Activated CD4-positive, alpha-beta memory T cell treated with anti-CD3 and anti-CD28 coated beads, Interleukin-2, amount 10 ng/mL, durations not matched to agents 7 days and 5 days (primary cell): ENCODE measurements around the gene DENND2C. TPM values are rescaled to one million over a fixed set of nuclear protein-coding genes. Genes with fewer than 3 reads are reported as not detected.

Source experiments
- CTCF ChIA-PET: fragments of 350-600 bp; sonication (Branson Sonifier 250); formaldehyde crosslinking; loops from one replicate; lab custom pipeline; 2021; ENCODE audit warnings: antibody characterized with exemption, inconsistent platforms; lab: Charles Lee
- POLR2A ChIA-PET: fragments of 350-600 bp; sonication (Branson Sonifier 250); formaldehyde crosslinking; loops from one replicate; lab custom pipeline; 2021; ENCODE audit warnings: antibody characterized with exemption; lab: Charles Lee
- DNase-seq: peaks from one replicate; pipeline ENCODE4 v3.0.0-alpha.2; 2020
- H3K27ac Mint-ChIP-seq: one replicate; pipeline ENCODE4 v1.8.0; 2021; ENCODE audit warnings: mild to moderate bottlenecking, mixed read lengths
- H3K27me3 Mint-ChIP-seq: one replicate; pipeline ENCODE4 v1.8.0; 2021; ENCODE audit warnings: mixed read lengths
- H3K36me3 Mint-ChIP-seq: one replicate; pipeline ENCODE4 v1.8.0; 2021; ENCODE audit warnings: low read depth, mixed read lengths
- H3K4me1 Mint-ChIP-seq: one replicate; pipeline ENCODE4 v1.8.0; 2021; ENCODE audit warnings: mixed read lengths
- H3K4me3 Mint-ChIP-seq: one replicate; pipeline ENCODE4 v1.8.0; 2021; ENCODE audit warnings: mild to moderate bottlenecking, mixed read lengths
- H3K9me3 Mint-ChIP-seq: one replicate; pipeline ENCODE4 v1.8.0; 2021; ENCODE audit warnings: mixed read lengths
- total RNA-seq, 2 experiments: library from RNA; stranded (reverse); gene quantifications; one replicate each; pipeline ENCODE4 v1.2.3, GENCODE V29; 2021

Gene DENND2C
- total RNA-seq, 2 experiments from 2014 or later = 0.43 to 0.83 TPM

DNA sequence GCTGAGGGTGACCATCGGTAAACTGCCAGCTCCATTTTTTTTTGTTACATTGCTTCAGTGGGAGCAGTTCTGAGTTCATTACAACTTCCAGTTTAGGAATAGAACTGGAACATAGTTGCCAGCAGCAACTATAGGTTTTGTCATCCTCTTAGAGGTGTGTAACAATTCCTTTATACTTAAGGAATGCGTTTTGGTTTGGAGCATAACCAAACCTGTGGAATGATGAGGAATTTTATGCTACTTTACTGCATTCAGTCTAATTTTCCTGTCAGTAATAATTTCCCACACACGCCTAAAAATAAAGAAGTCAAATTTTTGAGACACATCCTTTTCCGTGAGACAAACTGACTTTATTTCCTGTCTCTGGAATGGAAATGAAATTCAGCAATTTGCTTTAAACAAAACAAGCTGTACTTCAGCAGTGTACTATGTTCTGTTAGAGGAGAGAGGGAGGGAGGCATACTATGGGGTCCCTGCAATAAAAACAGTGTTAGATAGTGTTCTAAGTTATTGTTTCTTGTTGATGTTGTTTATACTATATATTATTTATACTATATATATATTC is 30.3 kb upstream of the DENND2C start:
- POLR2A ChIA-PET = no interaction called here

DNA sequence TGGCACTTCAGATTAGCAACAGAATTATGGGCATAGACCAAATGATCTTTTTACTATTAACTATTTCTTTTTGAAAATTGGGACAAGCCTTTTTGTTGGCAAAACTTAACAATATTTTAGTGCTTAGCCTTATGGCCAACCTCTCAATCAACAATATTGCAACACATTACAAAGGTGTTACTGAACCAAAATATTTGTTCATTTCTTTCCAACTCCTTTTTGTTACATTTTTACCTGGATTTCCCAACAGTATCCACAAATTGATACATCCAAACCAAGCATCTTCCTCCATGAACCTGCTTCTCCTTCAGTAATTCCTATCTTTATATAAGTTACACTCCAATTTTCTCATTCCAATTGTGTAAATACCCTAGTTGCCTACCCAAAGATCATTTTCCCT is 27.0 kb upstream of the DENND2C start:
- POLR2A ChIA-PET = no interaction called here
- Mint-ChIP-seq H3K27ac (no peak overlapping the region), H3K4me1 (peaks cover 4% of the 10 kb centered on the region), H3K9me3 (no peaks in the 10 kb centered on the region), H3K36me3 (no peaks in the 10 kb centered on the region), H3K4me3 (no peak overlapping the region), H3K27me3 (peaks cover 14% of the 10 kb centered on the region)
- CTCF ChIA-PET = no interaction called here
- DNase-seq = no peak

More for the DNA sequence above, 30.3 kb upstream of the DENND2C start:
- Mint-ChIP-seq H3K36me3 (no peaks in the 10 kb centered on the region), H3K27me3 (peaks cover 14% of the 10 kb centered on the region), H3K9me3 (no peaks in the 10 kb centered on the region), H3K27ac (no peak overlapping the region), H3K4me1 (peaks cover 4% of the 10 kb centered on the region), H3K4me3 (no peak overlapping the region)
- no peak for DNase-seq
- CTCF ChIA-PET = interaction anchor here (1.2 kb wide), 1 partner anchor 16 kb away, joined by 4 read pairs; no protein-coding TSS in a partner anchor

DNA sequence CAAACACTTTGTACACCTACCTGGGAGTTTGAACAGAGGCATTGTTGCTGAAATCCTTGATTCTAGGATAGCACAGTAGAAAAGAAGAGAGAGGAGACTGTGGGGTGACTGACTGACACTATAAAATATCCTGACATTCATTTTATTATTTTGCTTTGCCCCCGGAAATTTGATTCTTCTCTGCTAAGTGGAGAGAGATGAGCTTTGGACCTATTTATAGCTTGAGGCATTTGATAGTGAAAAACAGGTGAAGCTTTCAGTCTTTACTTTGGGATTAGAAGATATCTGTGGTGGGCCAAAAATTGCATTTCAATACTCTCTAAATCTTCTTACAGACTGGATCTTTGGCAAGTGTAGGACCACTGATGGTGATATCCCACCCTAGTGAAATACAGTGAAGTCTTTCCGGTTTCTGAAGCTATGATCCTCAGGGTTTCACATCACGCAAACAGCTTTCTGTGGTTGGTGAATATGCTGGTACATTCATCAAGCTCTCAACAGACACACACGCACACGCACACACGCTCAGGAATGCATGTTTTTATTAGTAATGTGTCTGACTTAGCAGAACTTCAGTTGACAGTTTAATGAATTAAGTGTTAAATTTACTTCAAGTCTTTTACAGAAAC is 25.7 kb upstream of the DENND2C start, which contains the start of gene AMPD1:
Gene AMPD1, minus strand, starts transcription at position 117 of the 629 bp plus-strand sequence. Its CDS starts 75 bp downstream, at position 42.
- peaks cover 14% of the 10 kb centered on the region for H3K27me3 Mint-ChIP-seq
- DNase-seq = no peak
- H3K4me1 Mint-ChIP-seq = peaks cover 4% of the 10 kb centered on the region
- no peak within 1 kb of the TSS for H3K4me3 Mint-ChIP-seq
- no peak within 1 kb of the TSS for H3K27ac Mint-ChIP-seq
- no peaks in the 10 kb centered on the region for H3K9me3 Mint-ChIP-seq
- CTCF ChIA-PET = no interaction called here
- no peaks in the 10 kb centered on the region for H3K36me3 Mint-ChIP-seq
- POLR2A ChIA-PET = no interaction called here

DNA sequence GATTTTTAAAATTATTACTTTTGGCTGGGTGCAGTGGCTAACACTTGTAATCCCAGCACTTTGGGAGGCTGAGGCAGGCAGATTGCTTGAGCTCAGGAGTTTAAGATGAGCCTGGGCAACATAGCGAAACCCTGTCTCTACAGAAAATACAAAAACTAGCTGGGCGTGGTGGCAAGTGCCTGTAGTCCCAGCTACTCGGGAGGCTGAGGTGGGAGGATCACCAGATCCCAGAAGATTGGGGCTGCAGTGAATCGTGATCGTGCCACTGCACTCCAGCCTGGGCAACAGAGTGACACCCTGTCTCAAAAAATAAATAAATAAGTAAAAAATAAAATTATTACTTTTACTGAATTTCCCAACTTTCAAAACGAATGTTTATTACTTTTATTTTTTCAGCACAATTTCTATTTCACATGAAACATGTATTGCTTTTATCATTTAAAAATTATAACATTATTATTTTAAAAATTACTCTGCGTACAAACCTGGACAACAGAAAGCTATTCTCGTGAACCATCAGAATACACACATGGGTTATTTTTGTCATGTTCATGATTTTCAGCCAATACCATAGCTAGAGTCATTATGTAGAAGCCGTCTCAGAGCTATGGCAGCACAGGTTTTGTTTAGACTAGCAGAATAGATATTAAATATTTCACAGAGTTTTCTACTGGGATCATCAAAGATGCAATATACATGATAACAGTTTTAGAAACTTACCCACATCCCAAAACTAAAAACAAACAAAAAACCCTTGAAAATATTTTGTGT is 24.9 kb upstream of the DENND2C start:
- Mint-ChIP-seq H3K27me3 (peaks cover 14% of the 10 kb centered on the region), H3K9me3 (no peaks in the 10 kb centered on the region), H3K4me1 (peaks cover 2% of the 10 kb centered on the region), H3K4me3 (no peak overlapping the region), H3K36me3 (no peaks in the 10 kb centered on the region), H3K27ac (no peak overlapping the region)
- DNase-seq = no peak
- POLR2A ChIA-PET = no interaction called here
- CTCF ChIA-PET = interaction anchor here (1.0 kb wide), 1 partner anchor 348 kb away, joined by 3 read pairs; no protein-coding TSS in a partner anchor

DNA sequence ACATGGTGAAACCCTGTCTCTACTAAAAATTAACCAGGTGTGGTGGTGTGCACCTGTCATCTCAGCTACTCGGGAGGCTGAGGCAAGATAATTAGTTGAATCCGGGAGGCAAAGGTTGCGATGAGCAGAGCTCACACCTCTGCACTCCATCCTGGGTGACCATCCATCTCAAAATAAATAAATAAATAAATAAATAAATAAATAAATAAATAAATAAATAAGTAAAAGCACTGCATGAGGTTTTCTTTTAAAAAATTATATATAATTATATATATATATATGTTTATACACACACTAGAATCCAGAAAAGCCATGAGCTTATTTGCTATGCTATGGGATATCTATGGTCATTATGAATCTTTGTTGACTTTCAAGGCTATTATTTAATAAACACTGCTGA is 23.1 kb upstream of the DENND2C start:
- no peak for DNase-seq
- ChIA-PET POLR2A (no interaction called here), CTCF (no interaction called here)
- no peaks in the 10 kb centered on the region for H3K36me3 Mint-ChIP-seq
- H3K4me1 Mint-ChIP-seq = peaks cover 2% of the 10 kb centered on the region
- no peaks in the 10 kb centered on the region for H3K9me3 Mint-ChIP-seq
- no peak overlapping the region for H3K27ac Mint-ChIP-seq
- H3K27me3 Mint-ChIP-seq = peaks cover 18% of the 10 kb centered on the region
- H3K4me3 Mint-ChIP-seq = no peak overlapping the region

DNA sequence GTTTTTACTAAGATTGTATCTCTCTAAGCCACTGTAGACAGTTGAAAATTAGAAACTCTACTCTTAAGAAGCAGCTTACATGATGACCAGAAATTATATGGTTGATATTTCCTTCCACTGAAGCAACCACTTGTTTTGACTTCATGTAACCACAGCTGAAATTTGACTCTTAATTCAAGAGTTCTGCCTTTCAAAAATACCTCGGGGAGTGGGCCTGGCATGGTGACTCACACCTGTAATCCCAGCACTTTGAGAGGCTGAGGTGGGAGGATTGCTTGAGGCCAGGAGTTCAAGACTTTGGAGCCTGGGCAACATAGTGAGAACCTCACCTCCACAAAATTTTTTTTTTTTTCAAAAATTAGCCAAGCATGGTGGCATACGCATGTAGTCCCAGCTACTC is 21.2 kb upstream of the DENND2C start:
- CTCF ChIA-PET = interaction anchor here (1.2 kb wide), 1 partner anchor 11 kb away, joined by 3 read pairs; no protein-coding TSS in a partner anchor
- H3K27ac Mint-ChIP-seq = no peak overlapping the region
- no peak for DNase-seq
- no peaks in the 10 kb centered on the region for H3K36me3 Mint-ChIP-seq
- peaks cover 26% of the 10 kb centered on the region for H3K27me3 Mint-ChIP-seq
- no peak overlapping the region for H3K4me3 Mint-ChIP-seq
- H3K9me3 Mint-ChIP-seq = no peaks in the 10 kb centered on the region
- POLR2A ChIA-PET = no interaction called here
- H3K4me1 Mint-ChIP-seq = peaks cover 2% of the 10 kb centered on the region

DNA sequence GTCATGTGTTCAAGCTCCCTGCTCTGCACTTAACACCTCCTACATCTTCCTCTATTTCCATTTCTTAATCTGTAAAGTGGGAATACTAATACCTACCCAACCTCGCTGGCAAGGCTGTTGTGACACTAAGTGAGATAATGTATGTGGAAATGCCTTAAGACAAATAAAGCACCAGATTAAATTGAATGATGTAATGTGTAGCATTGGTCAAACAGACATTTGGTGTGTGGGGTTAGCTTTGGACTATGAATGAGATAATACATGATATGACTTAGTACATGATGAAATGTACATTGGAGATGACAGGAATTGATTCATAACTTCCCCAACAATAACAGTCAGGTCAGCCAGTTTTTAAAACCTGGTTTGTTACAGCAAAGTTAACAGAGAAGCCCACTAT is 20.3 kb upstream of the DENND2C start:
- Mint-ChIP-seq H3K9me3 (no peaks in the 10 kb centered on the region), H3K27me3 (peaks cover 22% of the 10 kb centered on the region), H3K4me3 (no peak overlapping the region), H3K36me3 (no peaks in the 10 kb centered on the region), H3K4me1 (peaks cover 2% of the 10 kb centered on the region), H3K27ac (no peak overlapping the region)
- no peak for DNase-seq
- ChIA-PET CTCF (no interaction called here), POLR2A (no interaction called here)

DNA sequence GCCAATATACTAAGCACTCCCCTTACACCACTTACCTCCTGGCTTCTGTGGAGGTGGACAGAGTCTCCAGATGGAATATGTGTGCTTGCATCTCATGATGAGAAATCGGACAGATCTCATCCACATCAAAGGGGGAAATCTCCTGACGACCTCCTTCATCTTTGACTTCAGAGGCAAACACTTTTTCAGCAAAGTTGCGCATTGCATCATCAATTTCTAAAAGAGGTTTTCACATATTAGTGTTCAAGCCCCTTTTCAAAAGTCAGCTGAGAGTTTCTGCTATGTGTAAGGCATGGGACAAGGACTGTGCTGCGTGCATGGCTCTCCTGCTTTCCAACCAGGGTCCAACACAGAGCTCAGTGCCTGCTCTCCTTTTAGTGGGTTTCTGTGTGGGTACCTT is 18.7 kb upstream of the DENND2C start:
- Mint-ChIP-seq H3K27me3 (peaks cover 25% of the 10 kb centered on the region), H3K4me1 (peaks cover 2% of the 10 kb centered on the region), H3K36me3 (no peaks in the 10 kb centered on the region), H3K9me3 (no peaks in the 10 kb centered on the region), H3K4me3 (no peak overlapping the region), H3K27ac (no peak overlapping the region)
- POLR2A ChIA-PET = no interaction called here
- no peak for DNase-seq
- CTCF ChIA-PET = no interaction called here

DNA sequence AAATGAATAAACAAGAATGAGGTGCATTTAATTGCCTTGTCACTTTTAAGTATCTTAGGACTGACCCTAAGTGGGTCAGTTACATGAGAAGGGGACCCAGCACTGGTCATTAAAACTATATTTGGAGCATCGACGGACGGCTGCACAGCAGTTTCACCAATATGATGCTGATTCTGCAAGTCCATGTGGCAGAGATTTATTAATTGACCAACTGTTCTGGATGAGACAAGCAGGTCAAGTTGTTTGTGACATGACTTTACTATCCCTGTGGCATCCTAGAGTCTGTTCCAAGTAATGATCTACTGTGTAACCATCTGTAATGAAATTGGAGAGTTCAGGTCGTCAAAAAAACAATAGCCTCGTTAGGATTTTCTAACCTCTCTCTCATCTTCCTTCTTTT is 16.0 kb upstream of the DENND2C start:
- H3K9me3 Mint-ChIP-seq = no peaks in the 10 kb centered on the region
- ChIA-PET CTCF (no interaction called here), POLR2A (no interaction called here)
- H3K4me3 Mint-ChIP-seq = no peak overlapping the region
- peaks cover 2% of the 10 kb centered on the region for H3K4me1 Mint-ChIP-seq
- no peak overlapping the region for H3K27ac Mint-ChIP-seq
- peaks cover 30% of the 10 kb centered on the region for H3K27me3 Mint-ChIP-seq
- no peaks in the 10 kb centered on the region for H3K36me3 Mint-ChIP-seq
- no peak for DNase-seq

DNA sequence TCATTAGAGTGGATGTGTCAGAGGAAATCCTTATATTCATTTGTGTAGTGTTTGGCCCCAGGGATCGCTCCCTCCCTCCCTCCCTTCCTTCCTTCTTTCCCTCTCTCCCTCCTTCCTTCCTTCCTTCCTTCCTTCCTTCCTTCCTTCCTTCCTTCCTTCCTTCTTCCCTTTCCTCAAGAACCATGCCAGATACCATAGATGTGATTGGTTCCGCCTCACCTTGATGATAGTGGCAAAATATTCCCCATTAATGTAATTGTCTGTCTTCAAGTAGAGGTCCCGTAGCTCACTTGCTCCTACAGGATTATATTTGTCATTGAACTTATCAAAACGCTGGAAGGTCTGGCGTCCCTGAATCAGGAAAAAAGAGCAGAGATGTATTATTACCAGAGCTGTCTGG is 7.8 kb upstream of the DENND2C start:
- peaks cover 48% of the 10 kb centered on the region for H3K27me3 Mint-ChIP-seq
- no peak for DNase-seq
- no peak overlapping the region for H3K4me3 Mint-ChIP-seq
- no peak overlapping the region for H3K27ac Mint-ChIP-seq
- POLR2A ChIA-PET = no interaction called here
- CTCF ChIA-PET = no interaction called here
- H3K9me3 Mint-ChIP-seq = no peaks in the 10 kb centered on the region
- no peaks in the 10 kb centered on the region for H3K36me3 Mint-ChIP-seq
- no peaks in the 10 kb centered on the region for H3K4me1 Mint-ChIP-seq

DNA sequence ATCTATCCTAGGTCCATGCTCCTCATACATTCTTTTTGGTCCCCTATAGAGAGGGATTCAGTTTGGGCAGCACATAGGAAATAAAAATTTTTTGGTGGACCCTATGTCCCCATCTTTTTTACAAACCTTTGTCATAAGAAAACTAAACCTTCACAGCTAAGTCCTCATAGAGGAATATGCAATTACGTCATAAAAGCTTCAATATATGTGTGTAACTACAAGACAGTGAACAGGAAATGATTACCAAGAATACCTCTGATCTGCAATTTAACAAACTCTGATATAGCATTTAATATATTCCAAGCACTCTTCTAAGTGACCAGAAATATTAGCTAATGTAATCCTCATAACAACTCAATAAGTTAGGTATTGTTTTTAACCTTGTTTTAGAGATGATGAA is 6.3 kb upstream of the DENND2C start:
- Mint-ChIP-seq H3K27me3 (peaks cover 49% of the 10 kb centered on the region), H3K9me3 (no peaks in the 10 kb centered on the region), H3K4me3 (no peak overlapping the region), H3K36me3 (no peaks in the 10 kb centered on the region), H3K27ac (no peak overlapping the region), H3K4me1 (no peaks in the 10 kb centered on the region)
- POLR2A ChIA-PET = no interaction called here
- CTCF ChIA-PET = no interaction called here
- DNase-seq = no peak

DNA sequence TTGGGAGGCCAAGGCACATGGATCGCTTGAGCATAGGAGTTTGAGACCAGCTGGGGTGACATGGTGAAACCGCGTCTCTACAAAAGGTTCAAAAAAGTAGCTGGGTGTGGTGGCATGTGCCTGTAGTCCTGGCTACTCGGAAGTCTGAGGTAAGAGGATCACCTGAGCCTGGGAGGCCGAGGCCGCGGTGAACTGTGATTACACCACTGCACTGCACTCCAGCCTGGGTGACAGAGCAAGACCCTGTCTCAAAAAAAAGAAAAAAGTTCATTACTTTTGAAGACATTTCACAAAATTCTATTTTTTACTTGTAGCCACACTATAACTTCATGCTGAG is 2.1 kb upstream of the DENND2C start:
- CTCF ChIA-PET = interaction anchor here (0.8 to 4.4 kb wide), 2 partner anchors 284 to 324 kb away, joined by 4 to 19 read pairs; no protein-coding TSS in a partner anchor
- Mint-ChIP-seq H3K9me3 (no peaks in the 10 kb centered on the region), H3K27ac (no peak overlapping the region), H3K27me3 (peaks cover 35% of the 10 kb centered on the region), H3K4me3 (no peak overlapping the region), H3K4me1 (peaks cover 10% of the 10 kb centered on the region), H3K36me3 (no peaks in the 10 kb centered on the region)
- POLR2A ChIA-PET = interaction anchor here (0.6 kb wide), 1 partner anchor 162 kb away, joined by 3 read pairs; no protein-coding TSS in a partner anchor
- no peak for DNase-seq
